Muscle layer of colon (tissue), 2 donors: ENCODE results near the gene ROR2.

Source experiments
- H3K27ac ChIP-seq: one replicate; pipeline ENCODE4 v1.7.0; 2013; ENCODE audit warnings: low read depth, mild to moderate bottlenecking, low read length, moderate library complexity
- H3K27me3 ChIP-seq, 2 donors: one replicate each; pipeline ENCODE4 v1.7.0; 2013; ENCODE audit warnings: low read length in 2 of 2, mild to moderate bottlenecking in 2 of 2; ENCODE audit not compliant: insufficient read depth in 2 of 2, control insufficient read depth in 1 of 2
- H3K36me3 ChIP-seq: one replicate; pipeline ENCODE4 v1.7.0; 2013; ENCODE audit warnings: mild to moderate bottlenecking, low read length; ENCODE audit not compliant: insufficient read depth
- H3K4me1 ChIP-seq: one replicate; pipeline ENCODE4 v1.7.0; 2013; ENCODE audit warnings: mild to moderate bottlenecking, low read length; ENCODE audit not compliant: insufficient read depth
- H3K4me3 ChIP-seq, 2 donors: one replicate each; pipeline ENCODE4 v1.7.0; 2013; ENCODE audit warnings: low read length in 2 of 2, low read depth in 1 of 2, mild to moderate bottlenecking in 1 of 2, moderate library complexity in 1 of 2
- H3K9ac ChIP-seq: one replicate; pipeline ENCODE4 v1.7.0; 2013; ENCODE audit warnings: low read length
- H3K9me3 ChIP-seq: one replicate; pipeline ENCODE4 v1.7.0; 2013; ENCODE audit warnings: mild to moderate bottlenecking, low read length
- donor health status: abdominal sarcoma.
- donor health status: Adenocarcinoma of cecum.

Gene ROR2

DNA sequence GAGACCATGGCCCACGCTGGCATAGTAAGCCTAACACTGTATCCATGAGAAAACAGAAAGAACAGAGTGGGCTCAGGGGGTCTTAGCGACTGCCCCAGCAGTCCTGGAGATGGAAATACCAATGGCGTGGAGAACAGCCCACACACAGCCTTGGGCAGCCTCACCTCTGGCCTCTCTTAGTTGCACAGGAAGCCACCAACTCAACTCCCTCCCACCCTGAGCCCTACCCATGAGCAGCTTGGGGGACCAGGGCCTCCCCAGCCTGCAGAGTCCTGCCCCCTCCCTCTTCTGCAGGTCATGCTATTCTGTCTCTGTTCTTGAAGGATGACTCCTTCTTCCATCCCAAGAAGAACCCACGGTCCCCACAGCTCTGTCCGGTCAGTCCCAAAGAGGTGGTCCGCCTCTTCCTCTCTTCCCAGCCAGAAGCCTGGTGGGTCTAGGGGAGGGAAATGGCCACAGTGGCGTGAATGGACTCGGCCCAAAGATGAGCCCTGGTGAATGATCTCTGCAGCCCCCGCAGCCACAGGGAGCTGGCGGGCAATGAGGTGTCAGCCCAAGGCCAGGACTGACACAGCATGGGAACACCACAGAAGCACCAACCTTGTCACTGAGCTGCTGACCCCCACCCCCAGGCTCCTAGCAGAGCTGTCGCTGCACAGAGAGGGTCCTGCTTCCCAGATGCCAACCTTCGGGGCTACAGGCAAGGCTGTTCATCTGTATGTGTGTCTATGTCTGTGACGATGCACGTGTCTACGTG, 131.2 kb downstream of the ROR2 start:
- H3K27me3 ChIP-seq = no peaks in the 10 kb centered on the region
- H3K36me3 ChIP-seq = no peaks in the 10 kb centered on the region
- no peak overlapping the region for H3K4me3 ChIP-seq
- H3K9me3 ChIP-seq = no peaks in the 10 kb centered on the region
- H3K4me1 ChIP-seq = peaks cover 59% of the 10 kb centered on the region
- H3K27ac ChIP-seq = no peak overlapping the region
- no peak overlapping the region for H3K9ac ChIP-seq

DNA sequence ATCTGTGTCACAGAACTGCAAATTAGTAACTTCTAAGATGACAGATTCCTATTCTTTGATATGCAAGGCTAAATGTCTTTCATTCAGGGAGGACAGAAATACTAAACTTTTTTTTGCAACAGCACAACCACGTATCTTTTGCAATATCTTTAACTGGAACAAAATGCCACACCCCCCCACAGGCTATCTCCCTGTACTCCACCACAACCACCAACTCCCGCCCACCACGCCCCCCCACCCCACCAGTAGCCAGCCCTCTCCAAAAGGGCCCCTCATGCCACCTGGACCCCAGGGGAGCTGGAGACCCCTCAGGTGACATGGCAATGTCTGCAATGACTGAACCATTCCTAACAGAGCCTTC, 131.8 kb downstream of the ROR2 start:
- Histone ChIP-seq H3K4me3 (peak overlapping the region in 1 of 2 donors; percentile 12), H3K9ac (no peak overlapping the region), H3K9me3 (no peaks in the 10 kb centered on the region)

DNA sequence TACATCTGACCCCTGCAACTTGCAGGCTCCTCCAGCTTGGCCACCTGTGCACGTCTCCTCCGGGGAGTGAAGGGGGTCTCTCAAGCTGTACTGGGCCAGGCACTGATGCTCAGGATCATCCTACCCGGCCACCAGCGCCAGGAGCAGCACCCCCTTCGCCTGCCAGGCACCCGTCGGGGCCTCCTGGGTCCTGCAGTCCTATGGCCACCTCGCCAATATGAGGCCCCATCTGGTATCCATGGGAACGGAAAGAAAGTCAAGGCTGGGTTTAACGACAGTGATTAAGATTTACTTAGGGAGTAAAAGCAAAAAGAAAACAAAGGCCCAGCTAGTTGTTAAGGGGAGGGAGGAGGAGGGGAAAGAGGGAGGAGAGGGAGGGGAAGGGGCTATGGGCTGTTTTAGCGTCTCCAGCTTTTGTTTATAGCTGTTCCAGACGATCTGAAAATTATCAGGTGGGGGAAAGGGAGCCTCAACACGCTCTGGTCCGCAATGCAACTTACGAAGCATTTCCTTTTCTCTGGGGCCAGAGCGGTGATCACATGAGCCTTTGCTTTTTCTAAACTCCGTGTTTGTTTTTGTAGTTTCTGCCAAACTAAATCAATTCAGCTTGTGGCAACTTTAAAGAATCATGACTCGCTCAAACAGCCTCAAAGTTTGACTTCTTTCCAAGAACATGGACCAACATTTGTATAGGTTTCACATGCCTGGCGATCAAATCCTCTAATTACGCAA, 132.4 kb downstream of the ROR2 start:
- Histone ChIP-seq H3K27ac (peak overlapping the region; percentile 54), H3K36me3 (no peaks in the 10 kb centered on the region), H3K4me3 (peak overlapping the region in 1 of 2 donors; percentile 12), H3K4me1 (peaks cover 67% of the 10 kb centered on the region), H3K9me3 (no peaks in the 10 kb centered on the region), H3K27me3 (no peaks in the 10 kb centered on the region), H3K9ac (no peak overlapping the region)

More for the DNA sequence above, 131.8 kb downstream of the ROR2 start:
- H3K36me3 ChIP-seq = no peaks in the 10 kb centered on the region
- peaks cover 62% of the 10 kb centered on the region for H3K4me1 ChIP-seq
- H3K27ac ChIP-seq = peak overlapping the region; percentile 54
- no peaks in the 10 kb centered on the region for H3K27me3 ChIP-seq

DNA sequence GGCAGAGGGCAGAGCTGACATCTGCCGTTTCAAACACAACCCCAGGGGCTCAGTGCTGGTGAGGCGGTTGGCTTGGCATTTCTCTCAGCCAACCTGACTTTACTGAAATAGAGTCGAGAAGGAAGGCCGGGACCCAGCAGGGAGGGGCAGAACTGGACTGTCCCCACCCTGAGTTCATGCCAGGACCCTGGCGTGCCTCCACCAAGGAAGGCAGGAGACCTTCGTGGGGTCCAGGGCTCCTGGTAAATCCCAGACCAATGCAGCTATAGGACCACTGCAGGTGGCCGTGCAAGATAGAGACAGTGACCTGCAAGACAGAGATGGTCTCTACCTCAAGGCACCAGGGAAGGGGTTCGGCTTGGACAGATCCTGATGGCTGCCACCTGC, 132.9 kb downstream of the ROR2 start:
- H3K27ac ChIP-seq = peak overlapping the region; percentile 54
- no peaks in the 10 kb centered on the region for H3K36me3 ChIP-seq
- no peaks in the 10 kb centered on the region for H3K9me3 ChIP-seq
- peak overlapping the region in 1 of 2 donors; percentile 12 for H3K4me3 ChIP-seq
- H3K27me3 ChIP-seq = no peaks in the 10 kb centered on the region
- H3K4me1 ChIP-seq = peaks cover 70% of the 10 kb centered on the region
- no peak overlapping the region for H3K9ac ChIP-seq

DNA sequence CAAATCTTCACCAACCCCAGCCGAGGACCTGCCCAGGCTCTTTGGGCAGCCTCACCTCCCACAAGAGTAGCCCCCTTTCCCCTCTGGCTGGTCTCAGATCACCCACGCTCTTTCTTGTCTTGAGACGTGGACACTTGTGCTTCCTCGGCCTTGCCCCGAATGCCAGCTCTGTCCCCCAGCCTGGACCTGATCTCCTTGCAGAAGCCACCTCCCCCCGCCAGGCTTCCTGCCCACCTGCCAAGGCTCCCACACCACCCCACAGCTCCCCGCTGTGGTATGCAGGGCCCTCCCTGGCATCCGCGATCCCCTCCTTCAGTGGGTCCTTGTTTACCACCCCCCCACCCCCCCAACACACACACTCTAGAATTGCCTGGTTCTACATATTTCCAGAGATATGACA, 133.7 kb downstream of the ROR2 start:
- Histone ChIP-seq H3K9me3 (no peaks in the 10 kb centered on the region), H3K27ac (no peak overlapping the region), H3K27me3 (no peaks in the 10 kb centered on the region), H3K4me1 (peaks cover 62% of the 10 kb centered on the region), H3K9ac (no peak overlapping the region), H3K36me3 (no peaks in the 10 kb centered on the region), H3K4me3 (no peak overlapping the region)

DNA sequence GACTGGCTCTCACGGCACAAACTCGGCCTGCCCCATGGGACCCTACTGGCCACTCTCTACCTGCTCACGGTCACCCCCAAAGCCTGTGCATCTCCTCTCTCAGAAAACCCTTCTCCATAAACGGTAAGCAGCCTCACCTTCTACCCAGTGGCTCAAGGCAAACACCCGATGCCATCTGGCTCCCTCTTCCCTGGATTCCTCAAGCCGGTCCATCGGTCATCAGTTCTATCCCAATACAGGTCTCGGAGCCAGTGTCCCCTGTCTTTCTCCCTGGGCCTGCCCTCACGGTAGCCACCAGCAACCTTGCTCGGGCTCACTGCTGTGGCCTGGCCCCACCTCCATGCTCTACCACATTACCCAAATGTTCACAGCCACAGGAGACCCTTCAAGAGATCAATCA, 134.1 kb downstream of the ROR2 start:
- Histone ChIP-seq H3K27ac (no peak overlapping the region), H3K9me3 (no peaks in the 10 kb centered on the region)

DNA sequence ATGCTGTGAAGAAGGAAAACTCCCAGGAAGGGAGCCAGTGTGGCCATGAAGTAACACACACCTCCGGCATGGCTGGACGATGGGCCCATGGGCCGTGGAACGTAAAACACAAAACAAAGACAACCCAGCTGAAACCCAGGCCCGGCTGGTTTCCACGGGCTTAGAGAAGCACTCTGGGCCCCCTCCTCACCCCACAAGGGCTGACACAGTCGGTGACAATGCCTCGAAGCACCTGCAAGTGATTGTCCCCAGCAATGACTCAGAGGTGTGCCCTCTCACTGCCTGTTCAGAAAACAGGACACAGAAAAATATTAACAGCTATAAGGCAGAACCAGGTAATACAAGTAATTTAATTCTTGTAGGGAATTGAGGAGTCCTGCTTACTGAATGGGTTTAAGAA, 135.3 kb downstream of the ROR2 start:
- H3K4me3 ChIP-seq = no peak overlapping the region
- no peaks in the 10 kb centered on the region for H3K27me3 ChIP-seq
- H3K36me3 ChIP-seq = no peaks in the 10 kb centered on the region
- no peaks in the 10 kb centered on the region for H3K9me3 ChIP-seq
- peaks cover 58% of the 10 kb centered on the region for H3K4me1 ChIP-seq
- no peak overlapping the region for H3K9ac ChIP-seq
- H3K27ac ChIP-seq = peak overlapping the region; percentile 39

More for the DNA sequence above, 134.1 kb downstream of the ROR2 start:
- Histone ChIP-seq H3K4me3 (no peak overlapping the region), H3K36me3 (no peaks in the 10 kb centered on the region), H3K4me1 (peaks cover 58% of the 10 kb centered on the region), H3K9ac (no peak overlapping the region), H3K27me3 (no peaks in the 10 kb centered on the region)

DNA sequence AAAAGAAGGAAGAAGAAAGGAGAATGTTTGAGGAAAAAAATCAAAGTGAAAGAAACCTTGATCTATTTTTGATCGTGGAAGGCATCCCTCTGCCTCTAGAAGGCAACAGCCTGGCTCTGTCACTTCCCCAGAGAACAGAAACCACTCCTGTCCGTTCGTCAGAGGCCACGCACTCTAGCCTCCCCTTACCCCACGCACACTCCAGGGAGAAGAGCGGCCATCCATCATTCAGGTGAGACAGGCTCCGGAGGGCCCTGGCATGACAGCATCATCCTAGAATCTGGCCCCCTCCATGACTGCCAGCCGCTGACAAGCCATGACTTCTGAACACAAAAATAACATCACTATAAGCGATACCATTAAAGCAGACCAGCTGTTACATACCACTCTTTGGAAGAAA, 135.8 kb downstream of the ROR2 start:
- peak overlapping the region; percentile 39 for H3K27ac ChIP-seq

DNA sequence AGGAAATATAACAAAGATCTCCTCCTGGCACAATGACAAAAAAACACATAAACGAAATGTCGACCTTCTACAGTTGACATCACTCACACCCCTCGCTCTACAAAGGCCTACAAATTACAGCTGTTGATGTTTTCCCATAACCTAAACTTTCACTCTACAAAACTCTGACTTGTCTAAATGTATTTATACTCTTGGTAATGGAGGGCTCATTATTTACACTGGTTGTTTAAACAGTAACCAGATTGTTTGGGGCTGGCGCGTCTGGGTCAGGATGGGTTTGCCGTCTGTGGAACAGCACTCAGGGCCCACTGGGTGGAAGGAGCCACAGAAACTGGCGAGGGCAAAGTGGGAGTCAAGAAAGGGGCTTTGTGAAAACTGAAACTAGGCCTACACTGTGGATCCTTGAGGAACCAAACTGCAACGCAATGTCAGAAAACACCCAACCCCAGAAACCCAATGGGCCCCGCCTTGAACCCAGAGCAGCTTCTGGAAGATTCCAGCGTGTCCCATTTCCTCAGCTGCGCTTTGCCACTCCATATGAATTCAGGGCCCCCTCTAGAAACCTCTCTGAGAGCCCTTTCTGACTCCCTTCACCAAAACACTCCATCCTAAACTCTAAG, 136.7 kb downstream of the ROR2 start:
- H3K36me3 ChIP-seq = no peaks in the 10 kb centered on the region
- H3K27me3 ChIP-seq = no peaks in the 10 kb centered on the region
- H3K4me1 ChIP-seq = peaks cover 67% of the 10 kb centered on the region
- H3K27ac ChIP-seq = peak overlapping the region; percentile 39
- no peaks in the 10 kb centered on the region for H3K9me3 ChIP-seq
- H3K4me3 ChIP-seq = no peak overlapping the region
- H3K9ac ChIP-seq = no peak overlapping the region

More for the DNA sequence above, 135.8 kb downstream of the ROR2 start:
- no peaks in the 10 kb centered on the region for H3K27me3 ChIP-seq
- no peak overlapping the region for H3K9ac ChIP-seq
- no peaks in the 10 kb centered on the region for H3K9me3 ChIP-seq
- no peaks in the 10 kb centered on the region for H3K36me3 ChIP-seq
- H3K4me1 ChIP-seq = peaks cover 64% of the 10 kb centered on the region
- H3K4me3 ChIP-seq = no peak overlapping the region

DNA sequence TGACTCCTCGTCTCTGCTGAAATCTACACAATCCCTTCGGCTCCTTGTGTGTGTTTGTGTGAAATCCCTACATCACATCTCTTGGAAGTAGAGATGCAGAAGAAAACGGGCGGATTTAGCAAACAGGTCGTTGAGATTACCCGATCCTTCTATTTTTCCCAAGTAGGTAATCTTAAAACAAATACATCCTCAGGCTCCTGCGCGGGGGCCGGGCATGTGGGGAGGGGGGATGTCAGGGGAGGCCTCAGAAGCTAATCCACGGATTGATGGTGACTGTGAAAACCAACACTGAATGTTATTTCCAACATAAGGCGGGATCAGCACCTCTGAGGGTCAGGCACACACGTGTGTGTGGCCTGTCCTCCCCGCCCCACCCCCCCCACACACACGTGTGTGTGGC, 137.8 kb downstream of the ROR2 start:
- Histone ChIP-seq H3K4me3 (no peak overlapping the region), H3K9ac (no peak overlapping the region), H3K9me3 (no peaks in the 10 kb centered on the region), H3K36me3 (no peaks in the 10 kb centered on the region), H3K4me1 (peaks cover 69% of the 10 kb centered on the region), H3K27me3 (no peaks in the 10 kb centered on the region), H3K27ac (no peak overlapping the region)

DNA sequence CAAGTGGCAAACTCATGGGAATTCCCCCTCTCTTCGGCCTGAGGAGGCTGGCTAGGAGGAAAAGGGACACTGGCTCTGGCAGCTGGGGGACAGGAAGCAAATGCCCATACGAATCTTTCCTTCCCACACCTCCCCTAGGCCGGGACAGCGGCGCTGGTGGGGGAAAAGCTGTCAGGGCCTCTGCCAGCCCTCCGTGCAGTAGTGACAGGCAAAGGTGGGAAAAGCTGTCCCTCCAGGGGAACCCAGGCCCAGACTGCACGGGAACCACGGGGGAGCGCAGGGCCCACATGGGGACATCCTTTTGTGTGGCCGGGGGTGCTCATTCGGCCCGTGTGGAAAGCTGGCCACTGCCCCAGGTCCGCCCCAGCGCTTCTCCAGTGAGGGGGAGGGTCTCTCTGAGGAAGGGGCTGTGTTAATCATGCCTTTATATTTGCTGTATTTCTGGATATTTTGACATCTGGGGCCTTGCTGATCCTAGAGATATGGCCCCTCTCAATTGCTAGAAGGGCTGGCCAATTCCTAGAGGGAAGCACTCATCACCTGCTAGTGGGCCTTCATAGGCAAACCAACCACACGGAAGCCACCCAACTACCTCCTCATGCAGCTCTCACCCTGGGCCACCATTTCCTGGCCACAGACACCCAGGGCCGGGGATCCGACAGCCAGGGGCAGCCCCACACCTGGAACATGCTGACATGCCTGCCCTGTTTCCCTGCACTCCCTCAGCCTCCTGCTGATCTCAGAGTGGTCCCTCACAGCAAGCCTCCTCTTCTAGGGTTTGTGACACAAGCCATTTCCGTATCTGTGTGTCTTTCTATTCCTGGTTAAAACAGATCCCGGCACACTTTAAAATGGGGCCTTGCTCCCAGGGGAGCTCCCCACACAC, 138.8 kb downstream of the ROR2 start:
- no peak overlapping the region for H3K9ac ChIP-seq
- no peak overlapping the region for H3K27ac ChIP-seq
- H3K4me1 ChIP-seq = peaks cover 67% of the 10 kb centered on the region

More for the DNA sequence above, 138.8 kb downstream of the ROR2 start:
- no peak overlapping the region for H3K4me3 ChIP-seq
- H3K36me3 ChIP-seq = no peaks in the 10 kb centered on the region
- no peaks in the 10 kb centered on the region for H3K27me3 ChIP-seq
- no peaks in the 10 kb centered on the region for H3K9me3 ChIP-seq
